PC-3 (cell line): ENCODE measurements around the gene ERGIC1. TPM values are rescaled to one million over a fixed set of nuclear protein-coding genes. Genes with fewer than 3 reads are reported as not detected.

Experiments
- ATAC-seq: fragments of 200-7000 bp; cut with Tn5 transposase; 2 replicates; pipeline ENCODE4 v1.9.1; 2020; ENCODE audit warnings: mild to moderate bottlenecking, moderate library complexity
- BruUV-seq: library from RNA; stranded (reverse); fragments of 400-500 nt; replicated peaks from 2 replicates; lab custom pipeline; 2021; lab: Mats Ljungman, UMichigan
- CTCF ChIA-PET: fragments of 300-600 bp; sonication (Branson Sonifier 250); formaldehyde crosslinking; loops from one replicate; lab custom pipeline; 2022; ENCODE audit warnings: antibody characterized with exemption; lab: Charles Lee
- POLR2A ChIA-PET: fragments of 300-600 bp; sonication (Branson Sonifier 250); formaldehyde crosslinking; loops from one replicate; lab custom pipeline; 2022; ENCODE audit warnings: antibody characterized with exemption; ENCODE audit not compliant: unreplicated experiment; lab: Charles Lee
- DNase-seq: peaks from one replicate; pipeline ENCODE4 v3.0.0-alpha.2; 2015
- H2AFZ ChIP-seq: fragments of 300-600 bp; sonication (generic); 2 replicates; pipeline ENCODE4 v1.6.0; 2016; ENCODE audit warnings: antibody characterized with exemption, low read length
- H3F3A ChIP-seq: fragments of 300-600 bp; sonication (generic); one replicate; pipeline ENCODE4 v1.6.0; 2017; ENCODE audit warnings: antibody characterized with exemption, low read length, control low read depth, mild to moderate bottlenecking; ENCODE audit not compliant: unreplicated experiment
- H3K27ac ChIP-seq: fragments of 300-600 bp; sonication (generic); 2 replicates; pipeline ENCODE4 v1.5.1; 2016; ENCODE audit warnings: mild to moderate bottlenecking, low read length
- H3K27me3 ChIP-seq: fragments of 300-600 bp; sonication (generic); 2 replicates; pipeline ENCODE4 v1.6.1; 2016; ENCODE audit warnings: low read length, mixed read lengths
- H3K36me3 ChIP-seq: fragments of 300-600 bp; sonication (generic); 2 replicates; pipeline ENCODE4 v1.6.1; 2016; ENCODE audit warnings: low read depth, mixed run types, low read length, mixed read lengths
- H3K4me1 ChIP-seq: fragments of 300-600 bp; sonication (generic); 2 replicates; pipeline ENCODE4 v1.5.1; 2016; ENCODE audit warnings: low read length; ENCODE audit not compliant: insufficient read depth
- H3K4me2 ChIP-seq: fragments of 300-600 bp; sonication (generic); 2 replicates; pipeline ENCODE4 v1.6.0; 2016; ENCODE audit warnings: low read length
- H3K4me3 ChIP-seq: fragments of 300-600 bp; sonication (generic); 2 replicates; pipeline ENCODE4 v1.5.1; 2016; ENCODE audit warnings: mild to moderate bottlenecking, low read length, mixed read lengths
- H3K79me2 ChIP-seq: fragments of 300-600 bp; sonication (generic); 2 replicates; pipeline ENCODE4 v1.6.1; 2017; ENCODE audit warnings: low read length, mixed read lengths
- H3K9ac ChIP-seq: fragments of 300-600 bp; sonication (generic); 2 replicates; pipeline ENCODE4 v1.6.0; 2016; ENCODE audit warnings: mild to moderate bottlenecking, low read length
- H3K9me2 ChIP-seq: fragments of 300-600 bp; sonication (generic); replicated peaks from 2 replicates; pipeline ENCODE4 v1.6.1; 2016; ENCODE audit warnings: mixed run types, low read length, mixed read lengths
- H3K9me3 ChIP-seq: fragments of 300-600 bp; sonication (generic); 2 replicates; pipeline ENCODE4 v1.6.1; 2016; ENCODE audit warnings: low read length, mixed read lengths
- H4K20me1 ChIP-seq: fragments of 300-600 bp; sonication (generic); 2 replicates; pipeline ENCODE4 v1.6.1; 2016; ENCODE audit warnings: low read length, mixed read lengths
- EZH2 ChIP-seq: fragments of 300-600 bp; sonication (generic); IDR thresholded peaks from one replicate; pipeline ENCODE4 v1.6.1; 2017; ENCODE audit warnings: antibody characterized with exemption, mild to moderate bottlenecking, low read length; ENCODE audit not compliant: unreplicated experiment
- EZH2phosphoT487 ChIP-seq: fragments of 300-600 bp; sonication (generic); IDR thresholded peaks from 2 replicates; pipeline ENCODE4 v1.6.1; 2018; ENCODE audit warnings: mild to moderate bottlenecking, antibody characterized with exemption, low read length, borderline replicate concordance
- intact Hi-C: fragments of 100-400 bp; cut with micrococcal nuclease; formaldehyde crosslinking; loops from 2 replicates; pipeline ENCODE4 v1.9.0; 2023
- total RNA-seq: library from RNA; depleted of rRNA; stranded (reverse); fragments of >200 nt; gene quantifications from 2 replicates; pipeline ENCODE4 v1.2.3, GENCODE V29; 2014
- TF ChIP-seq, protein P1 (sequence below): fragments of 300-600 bp; sonication (generic); conservative IDR thresholded peaks from 2 replicates; pipeline ENCODE4 v1.5.1; 2017; ENCODE audit warnings: antibody characterized with exemption, low read depth, mild to moderate bottlenecking, low read length

ERGIC1 gene
- total RNA-seq, 1 experiment from 2014 or later = 148 TPM

GRCh38 chr5:172848419-172848818 lies 14.4 kb downstream of the ERGIC1 start:
- Histone ChIP-seq H3K9me2 (no peaks in the 10 kb centered on the region), H3K9ac (no peak overlapping the region), H3K27ac (no peak overlapping the region), H3K9me3 (no peaks in the 10 kb centered on the region), H3K4me3 (no peak overlapping the region), H2AFZ (no peak overlapping the region), H4K20me1 (peaks cover 3% of the 10 kb centered on the region; the same call in 1 of the 2 replicates), H3K4me2 (no peak overlapping the region), H3K79me2 (peaks cover 90% of the 10 kb centered on the region), H3K36me3 (peaks cover 2% of the 10 kb centered on the region), H3K4me1 (0 out of 2 replicates have a peak, but pooled peaks cover 7% of the 10 kb centered on the region), H3K27me3 (no peaks in the 10 kb centered on the region), H3F3A (no peaks in the 10 kb centered on the region)
- ChIA-PET CTCF (interaction anchor here (0.7 to 0.8 kb wide), 2 partner anchors 76 to 78 kb away, joined by 3 read pairs; no protein-coding TSS in a partner anchor), POLR2A (interaction anchor here (0.5 kb wide), 1 partner anchor 66 kb away, joined by 3 read pairs; no protein-coding TSS in a partner anchor)
- intact Hi-C loops = no loop called here
- no TSS peak for BruUV-seq
- TF ChIP-seq, protein P1, sequence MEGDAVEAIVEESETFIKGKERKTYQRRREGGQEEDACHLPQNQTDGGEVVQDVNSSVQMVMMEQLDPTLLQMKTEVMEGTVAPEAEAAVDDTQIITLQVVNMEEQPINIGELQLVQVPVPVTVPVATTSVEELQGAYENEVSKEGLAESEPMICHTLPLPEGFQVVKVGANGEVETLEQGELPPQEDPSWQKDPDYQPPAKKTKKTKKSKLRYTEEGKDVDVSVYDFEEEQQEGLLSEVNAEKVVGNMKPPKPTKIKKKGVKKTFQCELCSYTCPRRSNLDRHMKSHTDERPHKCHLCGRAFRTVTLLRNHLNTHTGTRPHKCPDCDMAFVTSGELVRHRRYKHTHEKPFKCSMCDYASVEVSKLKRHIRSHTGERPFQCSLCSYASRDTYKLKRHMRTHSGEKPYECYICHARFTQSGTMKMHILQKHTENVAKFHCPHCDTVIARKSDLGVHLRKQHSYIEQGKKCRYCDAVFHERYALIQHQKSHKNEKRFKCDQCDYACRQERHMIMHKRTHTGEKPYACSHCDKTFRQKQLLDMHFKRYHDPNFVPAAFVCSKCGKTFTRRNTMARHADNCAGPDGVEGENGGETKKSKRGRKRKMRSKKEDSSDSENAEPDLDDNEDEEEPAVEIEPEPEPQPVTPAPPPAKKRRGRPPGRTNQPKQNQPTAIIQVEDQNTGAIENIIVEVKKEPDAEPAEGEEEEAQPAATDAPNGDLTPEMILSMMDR = no peak
- TF ChIP-seq EZH2 = no peak
- no peak for TF ChIP-seq EZH2phosphoT487
- no peak for ATAC-seq
- no peak for DNase-seq

DNA sequence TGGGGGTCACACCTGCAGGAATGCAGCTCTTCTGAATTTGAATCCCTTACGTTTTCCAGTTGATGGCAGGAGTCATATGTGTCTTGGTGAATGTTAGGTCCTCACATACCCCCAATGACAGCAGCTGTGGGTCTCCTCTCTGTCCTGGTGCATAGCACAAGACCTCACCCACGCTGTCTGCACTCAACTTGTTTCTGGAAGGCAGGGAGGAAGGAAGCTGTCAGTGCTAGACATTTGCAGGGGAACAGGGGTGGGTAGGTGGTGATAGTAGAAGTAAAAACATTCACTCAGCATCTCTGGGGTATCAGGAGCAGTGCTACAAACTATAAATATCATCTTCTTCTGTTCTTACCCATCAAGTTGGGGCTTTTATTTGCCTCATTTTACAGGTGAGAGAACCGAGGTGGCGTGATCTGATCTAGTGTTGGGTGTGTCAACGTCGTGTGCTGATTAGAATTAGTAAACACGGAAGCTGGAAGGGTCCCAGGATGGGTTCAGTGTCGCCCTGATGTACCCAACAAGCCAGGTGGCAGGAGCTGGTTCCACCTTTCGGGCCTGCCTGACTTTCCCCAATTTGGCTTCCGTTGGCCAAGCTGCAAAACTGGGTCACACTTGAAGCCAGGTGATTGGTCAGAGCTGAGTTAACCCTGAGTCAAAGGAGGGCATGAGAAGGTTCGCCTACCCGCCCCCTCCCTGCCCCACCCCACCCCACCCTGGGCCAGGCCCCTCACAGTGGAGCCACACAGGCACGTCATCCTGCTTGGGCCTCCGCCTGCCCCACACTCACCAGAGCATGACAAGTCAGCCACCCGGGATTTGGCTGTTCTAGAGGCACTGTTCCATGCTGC lies 15.8 kb downstream of the ERGIC1 start:
- POLR2A ChIA-PET = interaction anchor here (0.6 kb wide), 2 partner anchors 77 to 1068 kb away, joined by 6 to 8 read pairs; no protein-coding TSS in a partner anchor
- Histone ChIP-seq H3F3A (no peaks in the 10 kb centered on the region), H3K79me2 (peaks cover 91% of the 10 kb centered on the region), H3K9me2 (no peaks in the 10 kb centered on the region), H3K4me2 (no peak overlapping the region), H2AFZ (no peak overlapping the region), H4K20me1 (peaks cover 3% of the 10 kb centered on the region; the same call in 1 of the 2 replicates), H3K27me3 (no peaks in the 10 kb centered on the region), H3K27ac (peak overlapping the region; percentile 44), H3K36me3 (no peaks in the 10 kb centered on the region; the same call in 1 of the 2 replicates), H3K9ac (no peak overlapping the region), H3K4me1 (0 out of 2 replicates have a peak, but pooled peaks cover 7% of the 10 kb centered on the region), H3K4me3 (no peak overlapping the region), H3K9me3 (no peaks in the 10 kb centered on the region)
- intact Hi-C loops = no loop called here
- ATAC-seq (peak; percentile 70), DNase-seq (peak; percentile 16)
- BruUV-seq = TSS peak; percentile 88
- CTCF ChIA-PET = interaction anchor here (0.6 kb wide), 1 partner anchor 1135 kb away, joined by 3 read pairs; no protein-coding TSS in a partner anchor
- TF ChIP-seq EZH2phosphoT487 = no peak
- TF ChIP-seq EZH2 = no peak
- TF ChIP-seq, protein P1 = no peak
